Heart right ventricle (tissue), 16 donors: ENCODE measurements around the gene UPF1. TPM values are rescaled to one million over a fixed set of nuclear protein-coding genes. Genes with fewer than 3 reads are reported as not detected.
"Not testable (repeated sequence)": the region's sequence is repeated elsewhere in the genome, so short reads cannot be mapped to it uniquely, and the experiment has no call there.

Experiments used
- ATAC-seq, 8 donors: fragments of 200-7000 bp; cut with Tn5 transposase; one replicate each; pipeline ENCODE4 v1.9.1; 2020; ENCODE audit warnings: mild to moderate bottlenecking in 8 of 8, moderate library complexity in 8 of 8, moderate number of reproducible peaks in 1 of 8
- DNase-seq, 2 donors: peaks; one replicate each; pipeline ENCODE4 v3.0.0-alpha.2; 2020
- H3K27ac ChIP-seq, 10 donors: fragments of 200-600 bp; sonication (generic) in 2 of 10; one replicate each; pipeline versions ENCODE4 v1.5.0 to v1.8.0; 2020 to 2022; ENCODE audit warnings: mild to moderate bottlenecking in 3 of 10
- H3K27me3 ChIP-seq, 7 donors: fragments of 200-600 bp; one replicate each; pipeline ENCODE4 v1.8.0; 2021 to 2022; ENCODE audit warnings: mild to moderate bottlenecking in 2 of 7
- H3K36me3 ChIP-seq, 9 donors: fragments of 200-600 bp; sonication (generic) in 1 of 9; one replicate each; pipeline versions ENCODE4 v1.5.0 to v1.8.0; 2020 to 2022; ENCODE audit warnings: mild to moderate bottlenecking in 2 of 9
- H3K4me1 ChIP-seq, 9 donors: fragments of 200-600 bp; sonication (generic) in 1 of 9; one replicate each; pipeline versions ENCODE4 v1.5.0 to v1.8.0; 2020 to 2022; ENCODE audit warnings: mild to moderate bottlenecking in 4 of 9
- H3K4me3 ChIP-seq, 10 donors: fragments of 200-600 bp; sonication (generic) in 2 of 10; one replicate each; pipeline versions ENCODE4 v1.5.0 to v1.8.0; 2020 to 2022; ENCODE audit warnings: mild to moderate bottlenecking in 7 of 10, moderate library complexity in 2 of 10
- H3K9me3 ChIP-seq, 11 donors: fragments of 200-600 bp in 10 of 11; sonication (generic) in 2 of 11; one replicate each; pipeline versions ENCODE4 v1.5.0 to v1.8.0; 2013 to 2022; ENCODE audit warnings: mild to moderate bottlenecking in 2 of 11, control low read depth in 1 of 11, moderate library complexity in 1 of 11
- WGBS, 2 donors: extraction: QIAGEN DNeasy Blood & Tissue Kit; methylation state at CpG; one replicate each; pipeline ENCODE4 v1.1.7; 2013; ENCODE audit warnings: inconsistent platforms in 1 of 2; 5-methylcytosine and 5-hydroxymethylcytosine counted together
- intact Hi-C, 10 donors: fragments of 100-400 bp; cut with DNase I; formaldehyde crosslinking; loops; one replicate each; pipeline versions ENCODE4 v1.11.1 to v1.14.2; 2022
- polyA plus RNA-seq, 2 donors: library from polyadenylated mRNA; stranded (reverse); fragments of 200-250 nt; gene quantifications; one replicate each; pipeline ENCODE4 v1.2.3, GENCODE V29; 2013
- total RNA-seq, 10 donors: library from RNA; stranded (reverse); fragmentation: NEBNext Ultra II Directional in 3 of 10; extraction: Animal tissue kit (Norgen Biotek cat#: 25700) in 3 of 10; gene quantifications; one replicate each; pipeline versions ENCODE4 v1.2.1 to v1.2.4, GENCODE V29; 2021 to 2023
- TF ChIP-seq, protein P1 (sequence below), 9 donors: fragments of 200-600 bp; sonication (generic) in 2 of 9; IDR thresholded peaks; one replicate each; pipeline versions ENCODE4 v1.5.0 to v1.8.0; 2021 to 2022; ENCODE audit warnings: antibody characterized with exemption in 9 of 9, mild to moderate bottlenecking in 5 of 9, moderate library complexity in 1 of 9
- donor health status: Arrhythmogenic right ventricular cardiomyopathy.
- donor health status: ischemic (EF 13 %, LVEDD 7.1; RV severe dilation, severe dysfunction).
- donor health status: healthy with polysubstance abuse.
- donor health status: DM: no; HTN: yes; CAD: no.
- donor health status: DM: no; HTN: no; CAD: no.
- donor health status: ischemic (EF 25% LVEDD 6.9; RV normal size, moderate dysfunction).
- donor health status: ischemic (EF 25% LVEDD 5.7; RV mildly dilated, moderate dysfunction).
- donor health status: healthy.
- donor health status: DM: yes; HTN: yes; CAD: no.
- donor health status: Ischemic cardiomyopathy.
- donor health status: ischemic (EF 35%, LVEDD 5.7; RV mildly dilated, moderate dysfunction).
- donor health status: nonischemic (EF 11% LVEDD 7.7; RV severe dilation, severe dysfunction).
- donor health status: DM: yes; HTN: yes; CAD: no.
- donor health status: PGD.
- donor health status: ischemic (EF 29% LVEDD 5.4; RV normal size, mild dysfunction).
- donor health status: nonischemic (EF 23%, LVEDD 6.1; RV moderate dilation, normal function).

The UPF1 gene
- total and polyA plus RNA-seq, 12 donors = 25.2 to 44.3 (median 36.8) TPM

DNA sequence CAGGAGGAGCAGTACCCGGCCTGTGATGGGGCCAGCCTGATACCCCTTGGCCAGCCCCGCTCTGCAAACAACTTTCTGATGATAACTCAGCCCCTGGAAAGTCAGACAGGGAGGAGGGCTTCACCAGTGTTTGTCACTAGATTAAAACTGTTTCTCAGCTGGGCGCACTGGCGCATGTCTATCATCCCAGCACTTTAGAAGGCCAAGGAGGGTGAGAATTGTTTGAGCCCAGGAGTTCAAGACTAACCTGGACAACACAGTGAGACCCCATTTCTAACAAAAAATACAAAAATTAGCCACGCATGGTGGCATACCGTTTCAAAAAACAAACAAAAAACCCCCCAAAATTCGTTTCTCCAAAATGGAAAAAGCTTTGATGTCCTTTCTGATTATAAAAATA lies 69.7 kb downstream of the UPF1 start:
- no peak overlapping the region for H3K27ac ChIP-seq
- peaks cover 0 to 72% (median 14%) of the 10 kb centered on the region in 9 donors for H3K36me3 ChIP-seq
- H3K4me3 ChIP-seq = no peak overlapping the region
- intact Hi-C loops = no loop called here
- no peaks in the 10 kb centered on the region for H3K9me3 ChIP-seq
- 88 to 96% methylated on average over 7 of the region's 7 CpGs for whole genome bisulfite sequencing, 2 donors
- H3K27me3 ChIP-seq = peaks cover 0 to 8% (median under 1%) of the 10 kb centered on the region in 7 donors
- peaks cover 0 to 10% (median 0%) of the 10 kb centered on the region in 9 donors for H3K4me1 ChIP-seq
- DNase-seq = no peak
- TF ChIP-seq, protein P1, sequence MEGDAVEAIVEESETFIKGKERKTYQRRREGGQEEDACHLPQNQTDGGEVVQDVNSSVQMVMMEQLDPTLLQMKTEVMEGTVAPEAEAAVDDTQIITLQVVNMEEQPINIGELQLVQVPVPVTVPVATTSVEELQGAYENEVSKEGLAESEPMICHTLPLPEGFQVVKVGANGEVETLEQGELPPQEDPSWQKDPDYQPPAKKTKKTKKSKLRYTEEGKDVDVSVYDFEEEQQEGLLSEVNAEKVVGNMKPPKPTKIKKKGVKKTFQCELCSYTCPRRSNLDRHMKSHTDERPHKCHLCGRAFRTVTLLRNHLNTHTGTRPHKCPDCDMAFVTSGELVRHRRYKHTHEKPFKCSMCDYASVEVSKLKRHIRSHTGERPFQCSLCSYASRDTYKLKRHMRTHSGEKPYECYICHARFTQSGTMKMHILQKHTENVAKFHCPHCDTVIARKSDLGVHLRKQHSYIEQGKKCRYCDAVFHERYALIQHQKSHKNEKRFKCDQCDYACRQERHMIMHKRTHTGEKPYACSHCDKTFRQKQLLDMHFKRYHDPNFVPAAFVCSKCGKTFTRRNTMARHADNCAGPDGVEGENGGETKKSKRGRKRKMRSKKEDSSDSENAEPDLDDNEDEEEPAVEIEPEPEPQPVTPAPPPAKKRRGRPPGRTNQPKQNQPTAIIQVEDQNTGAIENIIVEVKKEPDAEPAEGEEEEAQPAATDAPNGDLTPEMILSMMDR (IDR thresholded peaks at IDR 0.05) = no peak
- ATAC-seq = no peak

- ATAC-seq, H3K27me3 ChIP-seq, H3K4me3 ChIP-seq, intact Hi-C loops, H3K9me3 ChIP-seq, DNase-seq, H3K4me1 ChIP-seq, H3K27ac ChIP-seq: not testable (repeated sequence)
- H3K36me3 ChIP-seq = peaks cover 0 to 82% (median 17%) of the 10 kb centered on the region in 9 donors
- 91 to 96% methylated on average over 5 of the region's 5 CpGs for WGBS, 2 donors
Measured at GRCh38 chr19:18902519-18902918, 70.8 kb downstream of the UPF1 start.

DNA sequence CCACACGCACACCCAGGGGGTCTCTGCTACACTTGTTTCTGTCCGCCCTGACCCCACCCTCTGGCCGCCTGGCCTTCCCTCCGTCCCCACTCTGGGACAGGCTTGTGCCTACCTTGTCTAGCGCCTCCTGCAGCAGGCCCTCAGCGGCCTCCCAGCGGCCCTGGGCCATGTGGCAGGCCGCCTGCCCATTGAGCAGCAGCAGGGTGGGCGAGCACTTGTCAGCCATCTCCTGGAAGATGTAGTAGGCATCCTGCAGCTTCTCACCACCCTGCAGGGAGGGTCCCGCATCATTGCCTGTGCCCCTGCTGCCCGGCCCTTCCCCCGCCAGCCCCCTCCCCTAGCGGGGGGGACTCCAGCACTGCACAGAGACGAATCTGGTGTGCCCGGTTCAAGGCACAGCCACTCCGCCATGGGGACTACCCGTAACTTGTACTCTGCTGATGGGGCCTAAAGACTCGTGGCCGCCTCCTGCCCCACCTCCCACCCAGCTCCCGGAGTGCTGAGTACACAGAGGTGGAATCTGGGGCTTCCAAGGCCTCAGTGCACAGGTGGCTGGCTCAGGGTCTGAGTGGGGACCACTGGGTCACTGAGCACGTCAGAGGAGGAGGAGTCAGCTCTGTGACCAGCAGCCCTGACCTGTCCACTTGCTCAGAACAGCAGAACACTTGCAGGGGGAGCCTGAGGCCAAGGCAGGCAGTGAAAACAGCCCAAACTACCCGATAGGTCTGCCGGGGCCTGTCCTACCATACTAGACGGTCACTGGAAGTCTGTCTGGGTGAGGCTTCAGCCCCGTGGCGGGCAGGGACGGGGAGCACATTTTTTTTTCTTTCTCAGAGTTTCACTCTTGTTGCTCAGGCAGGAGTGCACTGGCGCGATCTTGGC lies 71.6 kb downstream of the UPF1 start:
- no peak overlapping the region for H3K4me3 ChIP-seq
- H3K4me1 ChIP-seq = peaks cover 0 to 2% (median 0%) of the 10 kb centered on the region in 9 donors
- H3K27me3 ChIP-seq = no peaks in the 10 kb centered on the region
- no peak for DNase-seq
- TF ChIP-seq, protein P1 (IDR thresholded peaks at IDR 0.05) = no peak
- intact Hi-C loops = no loop called here
- ATAC-seq = no peak
- WGBS, 2 donors = 89 to 92% methylated on average over 29 of the region's 29 CpGs
- H3K9me3 ChIP-seq = no peaks in the 10 kb centered on the region
- H3K36me3 ChIP-seq = peaks cover 0 to 91% (median 17%) of the 10 kb centered on the region in 9 donors
- H3K27ac ChIP-seq = no peak overlapping the region

- Histone ChIP-seq H3K4me3 (no peak overlapping the region), H3K36me3 (peaks cover 0 to 92% (median 14%) of the 10 kb centered on the region in 9 donors), H3K4me1 (no peaks in the 10 kb centered on the region), H3K27ac (no peak overlapping the region), H3K9me3 (no peaks in the 10 kb centered on the region), H3K27me3 (no peaks in the 10 kb centered on the region)
- TF ChIP-seq, protein P1 (IDR thresholded peaks at IDR 0.05) = no peak
- ATAC-seq = no peak
- no peak for DNase-seq
- intact Hi-C loops = no loop called here
- WGBS, 2 donors = 92 to 93% methylated on average over 25 of the region's 25 CpGs
Measured at GRCh38 chr19:18904334-18905057, 72.7 kb downstream of the UPF1 start.
